SH-SY5Y (cell line): Measurements from ENCODE around the gene PIK3C2G.

Source experiments
- GATA2 ChIP-seq: IDR thresholded peaks from 2 replicates; pipeline ENCODE4 v1.6.1; 2011; ENCODE audit warnings: mild to moderate bottlenecking, low read depth, low read length
- GATA3 ChIP-seq: IDR thresholded peaks from 2 replicates; pipeline ENCODE4 v1.6.1; 2011; ENCODE audit warnings: low read depth, mild to moderate bottlenecking, low read length, moderate library complexity

PIK3C2G gene

GRCh38 chr12:18551106-18551505, 289.8 kb downstream of the PIK3C2G start:
- TF ChIP-seq GATA3 (no peak), GATA2 (no peak)

GRCh38 chr12:18551701-18552100, 290.4 kb downstream of the PIK3C2G start:
- TF ChIP-seq GATA2 (no peak), GATA3 (no peak)

- TF ChIP-seq GATA3 (no peak), GATA2 (no peak)
Measured at GRCh38 chr12:18552829-18553228, 291.5 kb downstream of the PIK3C2G start.

- TF ChIP-seq GATA3, result no peak
- no peak for TF ChIP-seq GATA2
Measured at GRCh38 chr12:18556161-18556560, 294.8 kb downstream of the PIK3C2G start.

GRCh38 chr12:18559242-18559641, 297.9 kb downstream of the PIK3C2G start:
- TF ChIP-seq GATA2 (no peak), GATA3 (no peak)

GRCh38 chr12:18562531-18562930, 301.2 kb downstream of the PIK3C2G start:
- TF ChIP-seq GATA2 (no peak), GATA3 (no peak)

GRCh38 chr12:18564306-18564705, 303.0 kb downstream of the PIK3C2G start:
- TF ChIP-seq GATA2 (no peak), GATA3 (no peak)

- TF ChIP-seq GATA2 (no peak), GATA3 (no peak)
Measured at GRCh38 chr12:18567787-18568186, 306.5 kb downstream of the PIK3C2G start.

- TF ChIP-seq GATA3, result no peak
- no peak for TF ChIP-seq GATA2
Measured at GRCh38 chr12:18570543-18570942, 309.2 kb downstream of the PIK3C2G start.

GRCh38 chr12:18576104-18576626, 314.8 kb downstream of the PIK3C2G start:
- no peak for TF ChIP-seq GATA3

GRCh38 chr12:18576648-18577047, 315.3 kb downstream of the PIK3C2G start:
- TF ChIP-seq GATA3 (no peak), GATA2 (no peak)

GRCh38 chr12:18578191-18578590, 316.9 kb downstream of the PIK3C2G start:
- no peak for TF ChIP-seq GATA2
- TF ChIP-seq GATA3, result no peak

GRCh38 chr12:18580291-18580690, 319.0 kb downstream of the PIK3C2G start:
- TF ChIP-seq GATA3, result no peak
- no peak for TF ChIP-seq GATA2

- TF ChIP-seq GATA2 (no peak), GATA3 (no peak)
Measured at GRCh38 chr12:18580706-18581105, 319.4 kb downstream of the PIK3C2G start.

- no peak for TF ChIP-seq GATA3
- no peak for TF ChIP-seq GATA2
Measured at GRCh38 chr12:18581232-18581962, 320.1 kb downstream of the PIK3C2G start.
